Right lung (tissue), 5 donors: ENCODE results near the gene MDFIC2. TPM values are rescaled to one million over a fixed set of nuclear protein-coding genes. Genes with fewer than 3 reads are reported as not detected.

Source experiments
- DNase-seq, 2 donors: peaks; one replicate each; pipeline ENCODE4 v3.0.0-alpha.2; 2013
- polyA plus RNA-seq, 5 donors: library from polyadenylated mRNA; unstranded; fragments of 120-200 nt; gene quantifications; one replicate each; pipeline versions ENCODE4 v1.2.1 to v1.2.3, GENCODE V29; 2013; ENCODE audit warnings: inconsistent platforms in 1 of 5, low replicate concordance in 1 of 5; ENCODE audit not compliant: insufficient read length in 5 of 5, insufficient read depth in 1 of 5

The MDFIC2 gene
- polyA plus RNA-seq, 5 donors: not detected

- no peak for DNase-seq
These were observed 130.3 kb downstream of the MDFIC2 start for GRCh38 chr3:70182166-70182565.

- DNase-seq: no peak
These were observed 131.8 kb downstream of the MDFIC2 start for GRCh38 chr3:70180664-70181063.

- no peak for DNase-seq
These were observed 133.3 kb downstream of the MDFIC2 start for GRCh38 chr3:70179111-70179510.

DNA sequence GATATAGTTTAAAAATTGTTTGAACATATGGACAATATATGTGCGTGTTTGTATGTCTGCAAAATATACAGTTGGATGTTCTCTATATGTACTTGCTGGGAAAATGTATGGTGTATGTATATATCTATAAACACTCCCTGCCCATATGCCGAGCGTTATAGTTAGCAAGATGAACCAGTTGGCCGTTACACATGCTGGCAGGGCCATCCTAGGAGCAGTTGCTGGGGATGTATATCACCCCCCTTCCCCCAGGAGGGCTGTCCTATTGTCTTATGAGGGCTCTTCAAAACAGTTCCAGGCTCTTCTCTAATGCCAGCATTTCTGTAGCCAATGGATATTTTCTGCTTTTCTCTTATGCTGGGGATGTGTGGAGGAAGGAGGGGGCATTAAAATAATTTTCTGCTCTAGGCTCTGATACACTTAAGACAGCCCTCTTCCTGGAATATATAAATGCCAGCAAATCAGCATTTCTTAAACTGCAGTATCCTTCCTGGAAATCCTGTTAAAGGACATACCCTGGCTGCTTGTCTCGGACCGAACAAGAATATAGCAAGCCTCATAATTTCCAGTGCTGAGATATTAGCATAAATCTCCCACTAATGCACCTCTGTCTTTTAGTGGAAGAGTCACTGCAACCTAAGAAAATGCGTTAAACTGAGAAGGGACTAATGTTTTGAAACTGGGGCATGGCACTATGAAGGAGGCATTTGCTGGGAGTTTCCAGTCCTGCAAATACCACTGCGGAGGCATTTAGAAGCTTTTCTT, 134.4 kb downstream of the MDFIC2 start:
- DNase-seq: no peak

GRCh38 chr3:70176224-70176623, 136.2 kb downstream of the MDFIC2 start:
- DNase-seq: no peak

DNA sequence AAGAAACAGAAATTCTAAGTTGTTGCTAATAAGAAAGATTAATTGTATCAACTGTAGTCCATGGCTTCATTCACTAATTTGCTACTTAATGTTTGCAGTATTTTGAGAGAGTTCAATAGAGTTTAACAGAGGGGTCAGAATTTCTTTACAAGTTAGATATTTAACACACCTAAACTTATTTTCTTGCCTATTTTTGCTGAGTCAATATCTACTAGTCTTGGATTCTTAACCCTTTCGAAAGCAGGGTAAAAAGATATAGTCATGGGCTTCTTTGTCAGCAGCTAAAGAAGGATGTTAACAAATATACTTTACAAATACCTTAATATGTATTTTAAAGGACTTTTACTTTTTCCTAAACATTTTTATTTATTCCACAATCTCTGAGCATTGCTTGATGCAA, 155.6 kb downstream of the MDFIC2 start:
- no peak for DNase-seq

DNA sequence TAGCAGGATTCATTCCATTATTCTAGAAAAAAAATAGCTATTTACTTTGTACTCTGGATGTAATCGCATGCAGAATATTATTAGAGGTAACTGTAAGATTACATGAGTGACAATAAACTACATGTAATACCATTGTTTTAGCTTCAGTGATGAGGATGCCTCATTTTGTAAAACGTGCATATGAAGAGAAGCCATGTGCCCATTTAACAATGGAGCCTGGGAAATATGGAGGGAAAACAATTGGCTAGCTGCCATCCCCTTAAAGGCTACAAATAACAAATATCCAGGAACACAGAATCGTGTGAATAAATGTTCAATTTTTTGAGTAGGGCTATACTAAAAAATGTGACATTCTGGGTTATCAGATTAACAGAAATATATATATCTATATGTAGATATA, 161.8 kb downstream of the MDFIC2 start:
- DNase-seq: no peak

GRCh38 chr3:70149714-70150400, 162.6 kb downstream of the MDFIC2 start:
- DNase-seq: no peak
